ENCODE results near the gene LAIR1. TPM values are rescaled to one million over a fixed set of nuclear protein-coding genes. Genes with fewer than 3 reads are reported as not detected.
"Not testable (repeated sequence)": the region's sequence is repeated elsewhere in the genome, so short reads cannot be mapped to it uniquely, and the experiment has no call there.

Gene LAIR1
- total RNA-seq, 1 donor, result 0.36 TPM

- no peaks in the 10 kb centered on the region for H3K36me3 ChIP-seq (ENCODE audit: insufficient read depth, low read length)
- no peak overlapping the region for H2AFZ ChIP-seq (ENCODE audit: low read length)
- no peaks in the 10 kb centered on the region for H3K79me2 ChIP-seq (ENCODE audit: insufficient read depth, low read length)
- DNase-seq (ENCODE audit: insufficient read length, low spot score, missing footprints), result no peak
- no peak overlapping the region for H3K27ac ChIP-seq (ENCODE audit: low read depth, low read length)
- no peak for TF ChIP-seq CTCF (IDR thresholded peaks at IDR 0.05; ENCODE audit: extremely low read depth, low read depth, low read length)
- H3K4me2 ChIP-seq (ENCODE audit: insufficient read depth, low read length), result no peak overlapping the region
- H3K9me3 ChIP-seq (ENCODE audit: low read depth, low read length), result no peaks in the 10 kb centered on the region
- H3K27me3 ChIP-seq (ENCODE audit: insufficient read depth, low read length), result no peaks in the 10 kb centered on the region
- H3K4me1 ChIP-seq (ENCODE audit: insufficient read depth, low read length), result no peaks in the 10 kb centered on the region
- no peak overlapping the region for H3K4me3 ChIP-seq (ENCODE audit: insufficient read depth, low read length)
- H4K20me1 ChIP-seq (ENCODE audit: insufficient read depth, low read length), result no peaks in the 10 kb centered on the region
Observed at GRCh38 chr19:54366811-54367210, 2.1 kb upstream of the LAIR1 start.

- not testable (repeated sequence) for H3K27me3 ChIP-seq (ENCODE audit: insufficient read depth, low read length); H3K79me2 ChIP-seq (ENCODE audit: insufficient read depth, low read length); H3K4me3 ChIP-seq (ENCODE audit: insufficient read depth, low read length); H3K27ac ChIP-seq (ENCODE audit: low read depth, low read length); DNase-seq (ENCODE audit: insufficient read length, low spot score, missing footprints); H3K4me1 ChIP-seq (ENCODE audit: insufficient read depth, low read length); H3K36me3 ChIP-seq (ENCODE audit: insufficient read depth, low read length); H2AFZ ChIP-seq (ENCODE audit: low read length); H3K9me3 ChIP-seq (ENCODE audit: low read depth, low read length); H4K20me1 ChIP-seq (ENCODE audit: insufficient read depth, low read length); H3K4me2 ChIP-seq (ENCODE audit: insufficient read depth, low read length)
Observed at GRCh38 chr19:54365798-54366197, 1.1 kb upstream of the LAIR1 start.

GRCh38 chr19:54361680-54362422 is 2.9 kb downstream of the LAIR1 start:
- not testable (repeated sequence) for H3K4me3 ChIP-seq (ENCODE audit: insufficient read depth, low read length); H3K36me3 ChIP-seq (ENCODE audit: insufficient read depth, low read length); H3K27me3 ChIP-seq (ENCODE audit: insufficient read depth, low read length); H4K20me1 ChIP-seq (ENCODE audit: insufficient read depth, low read length); H3K79me2 ChIP-seq (ENCODE audit: insufficient read depth, low read length); H3K4me1 ChIP-seq (ENCODE audit: insufficient read depth, low read length); H3K9me3 ChIP-seq (ENCODE audit: low read depth, low read length); H3K27ac ChIP-seq (ENCODE audit: low read depth, low read length); H2AFZ ChIP-seq (ENCODE audit: low read length); DNase-seq (ENCODE audit: insufficient read length, low spot score, missing footprints); H3K4me2 ChIP-seq (ENCODE audit: insufficient read depth, low read length)

GRCh38 chr19:54359149-54359820 is 5.4 kb downstream of the LAIR1 start:
- not testable (repeated sequence) for H3K36me3 ChIP-seq (ENCODE audit: insufficient read depth, low read length)

GRCh38 chr19:54357381-54357780 is 7.3 kb downstream of the LAIR1 start:
- no peak overlapping the region for H3K4me3 ChIP-seq (ENCODE audit: insufficient read depth, low read length)
- H3K4me2 ChIP-seq (ENCODE audit: insufficient read depth, low read length), result no peak overlapping the region
- H3K4me1 ChIP-seq (ENCODE audit: insufficient read depth, low read length), result no peaks in the 10 kb centered on the region
- no peaks in the 10 kb centered on the region for H4K20me1 ChIP-seq (ENCODE audit: insufficient read depth, low read length)
- no peak for DNase-seq (ENCODE audit: insufficient read length, low spot score, missing footprints)
- H3K36me3 ChIP-seq (ENCODE audit: insufficient read depth, low read length), result no peaks in the 10 kb centered on the region
- H2AFZ ChIP-seq (ENCODE audit: low read length), result no peak overlapping the region
- H3K27me3 ChIP-seq (ENCODE audit: insufficient read depth, low read length), result no peaks in the 10 kb centered on the region
- no peak overlapping the region for H3K27ac ChIP-seq (ENCODE audit: low read depth, low read length)
- no peaks in the 10 kb centered on the region for H3K79me2 ChIP-seq (ENCODE audit: insufficient read depth, low read length)
- no peak for TF ChIP-seq CTCF (IDR thresholded peaks at IDR 0.05; ENCODE audit: extremely low read depth, low read depth, low read length)
- no peaks in the 10 kb centered on the region for H3K9me3 ChIP-seq (ENCODE audit: low read depth, low read length)

More at GRCh38 chr19:54359149-54359820, 5.4 kb downstream of the LAIR1 start:
- not testable (repeated sequence) for H3K79me2 ChIP-seq (ENCODE audit: insufficient read depth, low read length); H2AFZ ChIP-seq (ENCODE audit: low read length); H3K4me3 ChIP-seq (ENCODE audit: insufficient read depth, low read length); H3K4me1 ChIP-seq (ENCODE audit: insufficient read depth, low read length); H3K4me2 ChIP-seq (ENCODE audit: insufficient read depth, low read length); DNase-seq (ENCODE audit: insufficient read length, low spot score, missing footprints); H4K20me1 ChIP-seq (ENCODE audit: insufficient read depth, low read length); H3K27me3 ChIP-seq (ENCODE audit: insufficient read depth, low read length); H3K27ac ChIP-seq (ENCODE audit: low read depth, low read length); H3K9me3 ChIP-seq (ENCODE audit: low read depth, low read length)
